Sigmoid colon (tissue), 7 donors: Measurements from ENCODE around the gene ABLIM1. TPM values are rescaled to one million over a fixed set of nuclear protein-coding genes. Genes with fewer than 3 reads are reported as not detected.

ENCODE experiments used
- DNase-seq: peaks from one replicate; pipeline ENCODE4 v3.0.0-alpha.2; 2019
- H3K27ac ChIP-seq, 4 donors: fragments of 200-600 bp; sonication (generic); one replicate each; pipeline ENCODE4 v1.5.1; 2016 to 2019; ENCODE audit warnings: mild to moderate bottlenecking in 1 of 4
- H3K27me3 ChIP-seq, 3 donors: fragments of 200-600 bp; sonication (generic); one replicate each; pipeline ENCODE4 v1.5.1; 2019; ENCODE audit warnings: mild to moderate bottlenecking in 1 of 3
- H3K36me3 ChIP-seq, 4 donors: fragments of 200-600 bp; sonication (generic); one replicate each; pipeline ENCODE4 v1.5.1; 2016 to 2019
- H3K4me1 ChIP-seq, 4 donors: fragments of 200-600 bp; sonication (generic); one replicate each; pipeline ENCODE4 v1.5.1; 2017 to 2019
- H3K4me3 ChIP-seq, 4 donors: fragments of 200-600 bp; sonication (generic); one replicate each; pipeline ENCODE4 v1.5.1; 2017 to 2019; ENCODE audit warnings: mild to moderate bottlenecking in 2 of 4, moderate library complexity in 1 of 4
- H3K9me3 ChIP-seq, 4 donors: fragments of 200-600 bp in 3 of 4; sonication (generic) in 3 of 4; one replicate each; pipeline versions ENCODE4 v1.5.1 to v1.6.1; 2013 to 2019
- CTCF ChIP-seq, 4 experiments: fragments of 450-650 bp in 3 of 4; fragments of 200-600 bp in 1 of 4; IDR thresholded peaks; one replicate each; pipeline ENCODE4 v1.5.1; 2016 to 2019; ENCODE audit warnings: antibody characterized with exemption in 4 of 4, mild to moderate bottlenecking in 3 of 4, moderate library complexity in 2 of 4
- EP300 ChIP-seq, 4 donors: sonication (generic); formaldehyde crosslinking; IDR thresholded peaks; one replicate each; pipeline ENCODE4 v1.6.1; 2017; ENCODE audit warnings: antibody characterized with exemption in 4 of 4
- POLR2A ChIP-seq, 2 donors: fragments of 450-650 bp; IDR thresholded peaks; one replicate each; pipeline ENCODE4 v1.6.1; 2016; ENCODE audit warnings: antibody characterized with exemption in 2 of 2, mild to moderate bottlenecking in 2 of 2, moderate library complexity in 2 of 2
- POLR2AphosphoS5 ChIP-seq, 4 donors: sonication (generic); formaldehyde crosslinking; IDR thresholded peaks; one replicate each; pipeline ENCODE4 v1.6.1; 2017; ENCODE audit warnings: antibody characterized with exemption in 4 of 4
- WGBS, 2 donors: extraction: QIAGEN DNeasy Blood & Tissue Kit; methylation state at CpG; one replicate each; pipeline ENCODE4 v1.1.7; 2013; 5-methylcytosine and 5-hydroxymethylcytosine counted together
- intact Hi-C: fragments of 100-400 bp; cut with DNase I; formaldehyde crosslinking; loops from one replicate; pipeline ENCODE4 v1.15.1; 2023
- polyA plus RNA-seq, 3 donors: library from polyadenylated mRNA; stranded (reverse); fragments of 200-250 nt; gene quantifications; one replicate each; pipeline ENCODE4 v1.2.3, GENCODE V29; 2013
- total RNA-seq, 4 donors: library from RNA; depleted of rRNA; stranded (reverse); fragments of >200 nt; gene quantifications; one replicate each; pipeline ENCODE4 v1.1.0, GENCODE V29; 2016
- donor health status: healthy with polysubstance abuse.
- donor health status: Bipolar disorder and iron deficiency.
- donor health status: healthy.

The ABLIM1 gene
- total and polyA plus RNA-seq, 7 donors, result 41.9 to 127 (median 49.5) TPM

GRCh38 chr10:114573330-114574045, 84.6 kb downstream of the ABLIM1 start:
- no peak for TF ChIP-seq POLR2AphosphoS5 (IDR thresholded peaks at IDR 0.05)
- TF ChIP-seq CTCF (IDR thresholded peaks at IDR 0.05), result no peak
- Histone ChIP-seq H3K9me3 (no peaks in the 10 kb centered on the region), H3K4me1 (peaks cover 0 to 15% (median 0%) of the 10 kb centered on the region in 4 donors), H3K27ac (no peak overlapping the region), H3K27me3 (no peaks in the 10 kb centered on the region), H3K36me3 (no peaks in the 10 kb centered on the region), H3K4me3 (peak overlapping the region in 1 of 4 donors; percentile 6)
- no peak for DNase-seq
- 86 to 89% methylated on average over 6 of the region's 6 CpGs for WGBS, 2 donors
- intact Hi-C loops, result no loop called here

- Histone ChIP-seq H3K4me3 (no peak overlapping the region), H3K27ac (no peak overlapping the region), H3K9me3 (no peaks in the 10 kb centered on the region), H3K36me3 (no peaks in the 10 kb centered on the region), H3K4me1 (peaks cover 0 to 8% (median 0%) of the 10 kb centered on the region in 4 donors), H3K27me3 (no peaks in the 10 kb centered on the region)
- intact Hi-C loops, result no loop called here
- 33 to 73% methylated on average over 12 of the region's 12 CpGs for WGBS, 2 donors
- no peak for TF ChIP-seq EP300 (IDR thresholded peaks at IDR 0.05)
- no peak for TF ChIP-seq POLR2AphosphoS5 (IDR thresholded peaks at IDR 0.05)
- no peak for TF ChIP-seq CTCF (IDR thresholded peaks at IDR 0.05)
- no peak for TF ChIP-seq POLR2A (IDR thresholded peaks at IDR 0.05)
- no peak for DNase-seq
Observed at GRCh38 chr10:114571316-114571999, 86.6 kb downstream of the ABLIM1 start.

- H3K4me3 ChIP-seq, result no peak overlapping the region
- no peaks in the 10 kb centered on the region for H3K36me3 ChIP-seq
- intact Hi-C loops, result no loop called here
- H3K9me3 ChIP-seq, result no peaks in the 10 kb centered on the region
- no peaks in the 10 kb centered on the region for H3K27me3 ChIP-seq
- DNase-seq, result no peak
- TF ChIP-seq POLR2AphosphoS5 (IDR thresholded peaks at IDR 0.05) (no peak), POLR2A (IDR thresholded peaks at IDR 0.05) (no peak), EP300 (IDR thresholded peaks at IDR 0.05) (no peak), CTCF (IDR thresholded peaks at IDR 0.05) (no peak)
- 94 to 96% methylated on average over 7 of the region's 7 CpGs for WGBS, 2 donors
- peaks cover 0 to under 1% (median 0%) of the 10 kb centered on the region in 4 donors for H3K4me1 ChIP-seq
- no peak overlapping the region for H3K27ac ChIP-seq
Observed at GRCh38 chr10:114566064-114566463, 92.0 kb downstream of the ABLIM1 start.

GRCh38 chr10:114565066-114565465, 93.0 kb downstream of the ABLIM1 start:
- TF ChIP-seq EP300 (IDR thresholded peaks at IDR 0.05) (no peak), POLR2A (IDR thresholded peaks at IDR 0.05) (no peak), POLR2AphosphoS5 (IDR thresholded peaks at IDR 0.05) (no peak)
- Histone ChIP-seq H3K27ac (no peak overlapping the region), H3K4me3 (no peak overlapping the region), H3K9me3 (no peaks in the 10 kb centered on the region), H3K4me1 (no peaks in the 10 kb centered on the region), H3K36me3 (no peaks in the 10 kb centered on the region), H3K27me3 (no peaks in the 10 kb centered on the region)
- intact Hi-C loops, result no loop called here
- no peak for DNase-seq

GRCh38 chr10:114561008-114561523, 97.0 kb downstream of the ABLIM1 start:
- no peak for TF ChIP-seq EP300 (IDR thresholded peaks at IDR 0.05)
- TF ChIP-seq CTCF (IDR thresholded peaks at IDR 0.05), result no peak
- no peak for TF ChIP-seq POLR2A (IDR thresholded peaks at IDR 0.05)
- TF ChIP-seq POLR2AphosphoS5 (IDR thresholded peaks at IDR 0.05), result no peak
- 39 to 71% methylated on average over 7 of the region's 7 CpGs for WGBS, 2 donors
- no peak for DNase-seq
- no peaks in the 10 kb centered on the region for H3K4me1 ChIP-seq
- intact Hi-C loops, result no loop called here
- no peaks in the 10 kb centered on the region for H3K36me3 ChIP-seq
- no peak overlapping the region for H3K27ac ChIP-seq
- no peaks in the 10 kb centered on the region for H3K27me3 ChIP-seq
- H3K9me3 ChIP-seq, result peaks cover 0 to 5% (median 0%) of the 10 kb centered on the region in 4 donors
- H3K4me3 ChIP-seq, result no peak overlapping the region
